G401.6 (cell line): ENCODE measurements around the gene HS6ST3.
"Not testable (repeated sequence)": the region's sequence is repeated elsewhere in the genome, so short reads cannot be mapped to it uniquely, and the experiment has no call there.

ENCODE experiments used
- FAIRE-seq: peaks from 2 replicates; lab custom pipeline; 2012; peaks lifted over from hg19 to GRCh38; lab: Jason Lieb, UNC

The HS6ST3 gene

DNA sequence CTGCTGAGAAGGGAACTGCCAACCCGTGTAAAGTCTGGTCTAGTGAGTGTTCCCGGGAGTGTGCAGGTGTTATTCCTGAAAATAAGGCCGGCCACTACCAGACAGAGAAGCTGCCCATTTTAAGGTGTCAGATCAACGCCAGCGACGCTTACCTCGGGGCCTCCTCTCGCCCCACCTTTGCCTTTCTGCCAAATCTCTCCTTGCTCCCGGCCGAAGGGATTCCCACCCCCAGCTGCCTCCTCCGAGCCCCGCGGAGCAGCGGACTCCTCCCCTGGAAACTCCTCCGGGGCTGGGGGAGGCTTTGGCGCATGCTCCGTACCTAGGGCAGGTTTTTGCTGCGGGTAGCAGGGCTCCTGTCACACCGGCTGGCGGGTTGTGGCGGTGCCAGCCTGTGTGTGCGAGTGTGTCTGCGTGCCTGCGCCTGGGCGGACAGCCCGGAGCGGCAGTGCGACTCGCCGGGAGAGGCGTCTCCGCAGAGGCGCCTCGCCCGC is at the start of gene HS6ST3:
TSS of gene HS6ST3 (plus strand) at position 359 of the 491 bp plus-strand sequence.
- no peak for FAIRE-seq

GRCh38 chr13:96041326-96042110 is 48.4 kb upstream of the HS6ST3 start:
- FAIRE-seq = no peak

GRCh38 chr13:96044238-96044637 is 45.7 kb upstream of the HS6ST3 start:
- FAIRE-seq = no peak

DNA sequence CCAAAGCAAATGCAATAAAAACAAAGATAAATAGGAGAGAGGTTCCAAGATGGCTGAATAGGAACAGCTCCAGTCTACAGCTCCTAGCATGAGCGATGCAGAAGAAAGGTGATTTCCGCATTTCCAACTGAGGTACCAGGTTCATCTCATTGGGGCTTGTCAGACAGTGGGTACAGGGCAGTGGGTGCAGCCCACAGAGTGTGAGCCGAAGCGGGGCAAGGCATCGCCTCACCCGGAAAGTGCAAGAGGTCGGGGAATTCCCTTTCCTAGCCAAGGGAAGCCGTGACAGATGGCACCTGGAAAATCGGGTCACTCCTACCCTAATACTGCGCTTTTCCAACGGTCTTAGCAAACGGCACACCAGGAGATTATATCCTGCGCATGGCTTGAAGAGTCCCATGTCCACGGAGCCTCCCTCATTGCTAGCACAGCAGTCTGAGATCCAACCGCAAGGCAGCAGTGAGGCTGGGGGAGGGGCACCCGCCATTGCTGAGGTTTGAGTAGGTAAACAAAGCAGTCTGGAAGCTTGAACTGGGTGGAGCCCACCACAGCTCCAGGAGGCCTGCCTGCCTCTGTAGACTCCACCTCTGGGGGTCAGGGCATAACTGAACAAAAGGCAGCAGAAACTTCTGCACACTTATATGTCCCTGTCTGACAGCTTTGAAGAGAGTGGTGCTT is 43.3 kb upstream of the HS6ST3 start:
- FAIRE-seq = not testable (repeated sequence)

DNA sequence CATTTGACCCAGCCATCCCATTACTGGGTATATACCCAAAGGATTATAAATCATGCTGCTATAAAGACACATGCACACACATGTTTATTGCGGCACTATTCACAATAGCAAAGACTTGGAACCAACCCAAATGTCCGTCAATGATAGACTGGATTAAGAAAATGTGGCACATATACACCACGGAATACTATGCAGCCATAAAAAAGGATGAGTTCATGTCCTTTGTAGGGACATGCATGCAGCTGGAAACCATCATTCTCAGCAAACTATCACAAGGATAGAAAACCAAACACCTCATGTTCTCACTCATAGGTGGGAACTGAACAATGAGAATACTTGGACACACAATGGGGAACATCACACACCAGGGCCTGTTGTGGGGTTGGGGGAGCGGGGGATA is 39.0 kb upstream of the HS6ST3 start:
- FAIRE-seq = not testable (repeated sequence)

DNA sequence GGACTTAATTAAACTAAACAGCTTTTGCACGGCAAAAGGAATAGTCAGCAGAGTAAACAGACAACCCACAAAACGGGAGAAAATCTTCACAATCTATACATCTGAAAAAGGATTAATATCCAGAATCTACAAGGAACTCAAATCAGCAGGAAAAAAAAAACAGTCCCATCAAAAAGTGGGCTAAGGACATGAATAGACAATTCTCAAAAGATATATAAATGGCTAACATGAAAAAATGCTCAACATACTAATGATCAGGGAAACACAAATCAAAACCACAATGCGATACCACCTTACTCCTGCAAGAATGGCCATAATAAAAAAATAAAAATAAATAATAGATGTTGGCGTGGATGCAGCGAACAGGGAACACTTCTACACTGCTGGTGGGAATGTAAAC is 38.4 kb upstream of the HS6ST3 start:
- FAIRE-seq = not testable (repeated sequence)

DNA sequence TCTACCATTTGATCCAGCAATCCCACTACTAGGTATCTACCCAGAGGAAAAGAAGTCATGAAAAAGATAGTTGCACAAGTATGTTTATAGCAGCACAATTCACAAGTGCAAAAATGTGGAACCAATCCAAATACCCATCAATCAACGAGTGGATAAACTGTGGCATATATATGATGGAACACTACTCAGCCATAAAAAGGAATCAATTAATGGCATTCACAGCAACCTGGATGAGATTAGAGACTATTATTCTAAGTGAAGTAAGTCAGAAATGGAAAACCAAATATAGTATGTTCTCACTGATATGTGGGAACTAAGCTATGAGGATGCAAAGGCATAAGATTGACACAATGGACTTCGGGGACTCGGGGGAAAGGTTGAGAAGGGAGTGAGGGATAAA is 38.0 kb upstream of the HS6ST3 start:
- not testable (repeated sequence) for FAIRE-seq

DNA sequence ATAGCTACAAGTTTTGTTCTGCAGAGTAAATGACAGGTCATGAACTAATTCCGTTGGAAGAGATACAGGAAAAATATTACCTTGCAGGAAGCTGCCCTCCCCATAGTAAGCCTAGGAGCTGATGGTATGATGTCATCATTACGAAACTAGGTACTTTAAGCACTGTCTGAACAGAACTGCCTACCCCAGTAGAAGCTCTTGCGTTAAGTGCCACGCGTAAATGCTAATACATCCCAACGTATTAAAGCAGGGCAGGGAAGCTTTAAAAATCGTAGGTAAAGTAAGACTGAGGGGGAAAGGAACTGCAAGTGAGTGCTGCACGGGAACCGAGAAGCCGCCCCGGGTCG is 37.3 kb upstream of the HS6ST3 start:
- no peak for FAIRE-seq

GRCh38 chr13:96053003-96053703 is 36.8 kb upstream of the HS6ST3 start, which contains the start of gene UGGT2:
TSS of gene UGGT2 (minus strand) at chr13:96053401. CDS start at chr13:96053312, 89 bp downstream.
- no peak for FAIRE-seq

- no peak for FAIRE-seq
Measured at GRCh38 chr13:96065849-96066248, 24.1 kb upstream of the HS6ST3 start.

GRCh38 chr13:96068729-96069128 is 21.2 kb upstream of the HS6ST3 start:
- no peak for FAIRE-seq

- FAIRE-seq = no peak
Measured at GRCh38 chr13:96071504-96071903, 18.4 kb upstream of the HS6ST3 start.

- FAIRE-seq = no peak
Measured at GRCh38 chr13:96072392-96072791, 17.5 kb upstream of the HS6ST3 start.

DNA sequence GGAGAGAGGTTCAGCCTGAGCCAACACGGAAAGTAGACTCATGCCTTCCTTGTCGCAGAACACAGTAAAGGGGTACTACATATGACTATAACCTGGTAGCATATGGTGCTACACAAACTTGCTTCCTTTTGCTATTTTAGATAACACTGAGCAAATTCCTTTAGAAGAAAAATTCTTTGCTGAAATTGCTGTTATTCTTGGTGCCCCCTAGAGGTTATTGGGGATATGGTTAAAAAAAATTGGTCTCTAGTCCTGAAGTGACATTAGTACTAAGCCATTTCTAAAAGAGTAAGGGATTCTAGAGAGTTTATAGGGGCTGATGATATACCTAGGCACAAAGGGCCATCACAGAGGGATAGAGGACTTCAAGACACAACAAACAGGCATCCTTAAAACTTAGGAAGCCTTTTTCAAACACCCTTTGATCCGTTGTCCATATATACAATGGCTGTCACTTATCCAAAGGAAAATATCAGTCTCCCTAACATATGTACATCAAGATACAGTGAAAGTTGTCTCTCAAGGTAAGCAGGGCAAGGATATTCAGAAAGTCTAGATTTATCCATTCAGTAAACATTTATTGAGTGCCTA is 13.9 kb upstream of the HS6ST3 start:
- FAIRE-seq = peak; percentile 58

DNA sequence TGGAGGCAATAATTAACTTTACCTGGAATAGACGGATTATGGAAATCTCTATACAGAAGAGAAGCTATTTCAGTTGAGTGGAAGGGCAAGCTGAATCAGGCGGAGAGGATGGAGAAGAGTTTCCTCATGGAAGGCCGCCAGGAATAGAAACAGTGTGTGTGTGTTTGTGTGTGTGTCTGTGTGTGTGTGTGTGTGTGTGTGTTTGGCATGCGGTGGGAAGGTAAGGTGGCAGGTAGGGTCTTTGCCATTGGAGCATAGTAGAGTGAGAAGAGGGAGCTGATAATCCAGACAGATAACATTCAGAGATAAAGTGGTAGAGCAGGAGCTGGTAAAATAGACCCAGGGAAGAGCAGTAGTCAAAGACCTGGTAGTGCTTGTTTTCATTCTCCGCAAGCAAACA is 9.2 kb upstream of the HS6ST3 start:
- FAIRE-seq = no peak

- FAIRE-seq = no peak
Measured at GRCh38 chr13:96081888-96082287, 8.0 kb upstream of the HS6ST3 start.

GRCh38 chr13:96082640-96083039 is 7.3 kb upstream of the HS6ST3 start:
- FAIRE-seq = no peak

DNA sequence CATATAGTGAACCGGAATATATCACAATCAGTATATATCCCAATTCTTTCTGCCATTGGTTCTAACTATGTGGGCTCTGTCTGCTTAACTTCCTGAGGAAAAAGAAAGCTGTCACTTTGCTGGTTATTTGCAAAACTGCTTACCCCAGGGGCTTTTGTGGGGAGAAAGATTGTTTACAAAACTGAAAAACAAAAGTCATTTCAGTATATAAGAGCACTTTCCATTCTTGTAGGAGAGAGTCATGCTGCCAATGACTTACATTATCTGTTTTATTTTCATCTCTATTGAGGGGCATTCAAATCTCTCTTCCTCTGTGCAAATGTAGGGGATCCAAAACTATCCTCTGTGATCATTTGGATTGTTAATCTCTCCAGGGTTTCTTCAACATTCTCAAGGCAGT is 3.2 kb upstream of the HS6ST3 start:
- FAIRE-seq = no peak

DNA sequence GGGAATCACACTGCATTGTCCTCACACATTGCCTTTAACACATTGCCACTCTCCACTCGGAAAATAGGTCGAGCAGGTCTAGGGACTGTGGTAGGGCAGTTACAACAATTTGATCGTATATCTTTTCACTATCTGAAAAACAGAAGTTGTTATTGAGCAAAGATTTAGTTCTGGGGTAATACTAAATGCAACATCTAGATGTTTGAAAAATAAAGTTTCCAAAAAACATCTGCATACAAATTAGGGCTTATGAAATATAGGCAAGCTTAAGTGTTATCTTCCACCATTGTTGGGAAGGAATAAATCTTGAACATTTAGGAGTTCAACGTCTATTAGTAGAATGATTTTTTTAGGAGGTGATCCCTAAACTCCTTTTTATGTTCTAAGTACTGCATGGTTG is 768 bp upstream of the HS6ST3 start:
- FAIRE-seq = no peak

DNA sequence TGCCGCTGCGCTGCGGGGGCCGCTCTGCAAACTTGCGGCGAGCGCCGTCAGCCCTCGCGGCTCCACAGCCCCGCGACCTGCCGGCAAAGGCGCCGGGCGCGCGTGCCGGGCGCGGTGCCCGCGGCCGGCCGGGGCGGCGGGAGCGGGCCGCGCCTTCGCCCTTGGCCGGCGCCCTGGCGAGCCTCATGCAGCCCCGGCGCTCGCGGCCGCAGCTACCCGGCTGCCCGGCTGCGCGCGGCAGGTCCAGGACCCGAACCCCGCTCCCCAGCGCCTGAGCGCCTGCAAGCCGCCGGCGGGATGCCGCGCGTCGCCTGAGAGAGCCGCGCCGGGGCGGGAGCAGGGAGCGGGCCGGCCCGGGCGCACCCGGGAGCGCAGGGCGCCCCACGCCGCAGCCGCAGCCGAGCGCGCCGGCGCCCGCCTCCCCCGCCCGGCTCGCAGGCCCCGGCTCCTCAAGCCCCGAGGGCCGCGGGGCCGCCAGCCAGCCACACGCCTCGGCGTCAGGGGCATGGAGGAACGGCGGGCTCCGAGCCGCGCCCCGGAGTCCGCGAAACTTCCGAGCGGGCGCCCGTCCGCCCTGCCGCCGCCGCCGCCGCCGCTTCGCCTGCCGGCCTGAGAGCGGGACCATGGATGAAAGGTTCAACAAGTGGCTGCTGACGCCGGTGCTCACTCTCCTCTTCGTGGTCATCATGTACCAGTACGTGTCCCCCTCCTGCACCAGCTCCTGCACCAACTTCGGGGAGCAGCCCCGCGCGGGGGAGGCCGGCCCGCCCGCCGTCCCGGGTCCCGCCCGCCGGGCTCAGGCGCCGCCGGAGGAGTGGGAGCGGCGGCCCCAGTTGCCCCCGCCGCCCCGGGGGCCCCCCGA is 564 bp downstream of the HS6ST3 start:
- no peak for FAIRE-seq
